HuH-7 (cell line): ENCODE results near the gene CFAP46.
"Not testable (repeated sequence)": the region's sequence is repeated elsewhere in the genome, so short reads cannot be mapped to it uniquely, and the experiment has no call there.

Source experiments
- DNase-seq: peaks from one replicate; pipeline ENCODE4 v3.0.0; 2011; ENCODE audit warnings: low spot score

The CFAP46 gene

DNA sequence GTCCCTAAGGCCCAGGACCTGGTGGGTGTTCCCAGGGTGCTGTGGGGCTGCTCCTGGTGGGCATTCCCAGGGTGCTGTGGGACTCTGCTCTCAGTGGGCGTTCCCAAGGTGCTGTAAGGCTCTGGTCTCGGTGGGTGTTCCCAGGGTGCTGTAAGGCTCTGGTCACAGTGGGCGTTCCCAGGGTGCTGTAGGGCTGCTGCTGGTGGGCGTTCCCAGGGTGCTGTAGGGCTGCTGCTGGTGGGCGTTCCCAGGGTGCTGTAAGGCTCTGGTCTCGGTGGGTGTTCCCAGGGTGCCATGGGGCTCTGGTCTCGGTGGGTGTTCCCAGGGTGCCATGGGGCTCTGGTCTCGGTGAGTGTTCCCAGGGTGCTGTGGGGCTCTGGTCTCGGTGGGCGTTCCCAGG, 99.1 kb downstream of the CFAP46 start:
- DNase-seq: not testable (repeated sequence)

DNA sequence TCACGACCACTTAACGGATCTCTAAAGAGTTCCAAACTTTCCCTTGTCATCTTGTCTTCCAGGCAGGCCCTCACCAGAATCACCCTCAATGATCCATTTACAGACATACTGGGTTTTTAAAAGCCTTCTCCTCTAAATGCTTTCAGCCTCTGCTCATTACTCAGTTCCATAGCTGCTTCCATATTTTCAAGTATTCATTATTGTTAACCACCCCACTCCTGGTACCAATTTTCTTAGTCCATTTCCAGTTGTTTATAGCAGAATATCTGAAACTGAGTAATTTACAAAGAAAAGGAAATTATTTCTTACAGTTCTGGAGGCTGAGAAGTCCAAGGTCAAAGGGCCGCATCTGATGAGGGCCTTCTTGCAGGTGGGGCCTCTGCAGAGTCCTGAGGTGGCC, 100.0 kb downstream of the CFAP46 start:
- DNase-seq: no peak

DNA sequence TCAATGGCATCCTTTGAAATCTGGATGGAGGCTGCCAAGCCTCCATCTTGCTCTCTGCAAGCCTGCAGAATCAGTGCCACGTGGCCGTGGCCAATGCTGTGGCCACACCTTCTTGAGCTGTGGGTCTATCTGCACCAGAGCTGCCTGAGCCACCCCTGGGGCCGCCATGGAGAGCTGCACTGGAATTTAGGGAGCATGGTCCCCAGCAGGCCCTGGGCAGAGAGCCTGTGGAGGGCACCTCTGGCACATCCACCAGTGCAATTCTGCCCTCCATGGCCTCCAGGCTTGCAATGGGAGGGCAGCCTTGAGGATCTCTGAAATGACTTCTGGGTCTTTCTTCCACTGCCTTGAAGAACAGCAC, 100.8 kb downstream of the CFAP46 start:
- no peak for DNase-seq

DNA sequence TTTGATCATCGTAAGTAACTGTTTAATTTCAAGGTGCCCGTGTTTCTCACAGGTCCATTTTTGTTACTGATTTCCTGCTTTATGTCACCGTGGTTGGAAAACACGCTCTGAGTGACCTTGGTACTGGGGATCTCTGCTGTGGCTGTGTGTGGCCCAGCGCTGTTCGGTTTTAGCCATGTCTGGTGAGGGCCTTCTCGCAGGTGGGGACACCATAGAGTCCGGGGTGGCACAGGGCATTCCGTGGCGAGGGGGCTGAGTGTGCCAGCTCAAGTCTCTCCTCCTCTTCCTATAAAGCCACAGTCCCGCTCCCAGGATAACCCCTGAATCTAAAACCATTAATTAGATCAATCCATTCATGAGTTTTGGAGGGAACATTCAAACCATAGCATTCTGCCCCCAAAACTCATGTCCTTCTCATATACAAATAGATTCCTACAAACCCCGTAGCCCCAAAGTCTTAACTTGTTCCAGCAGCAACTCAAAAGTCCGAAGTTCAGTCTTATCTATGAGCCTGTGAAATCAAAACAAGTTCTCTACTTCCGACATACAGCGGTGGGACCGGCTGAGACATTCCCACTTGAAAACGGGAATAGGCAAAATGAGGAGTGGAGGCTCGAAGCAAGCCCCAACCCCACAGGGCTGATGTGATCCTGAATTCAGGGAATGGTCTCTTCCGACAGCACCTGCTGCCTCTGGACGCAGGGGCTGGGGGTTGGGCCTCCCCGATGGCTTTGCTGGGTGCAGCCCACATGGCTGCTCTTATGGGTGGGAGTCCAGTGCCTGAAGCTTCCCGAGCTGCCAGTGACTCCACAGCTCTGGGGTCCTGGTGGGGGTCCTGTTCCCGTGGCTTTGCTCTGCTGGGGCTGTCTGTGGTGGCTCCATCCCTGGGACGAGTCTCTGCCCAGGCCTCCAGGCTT, 101.4 kb downstream of the CFAP46 start:
- no peak for DNase-seq

DNA sequence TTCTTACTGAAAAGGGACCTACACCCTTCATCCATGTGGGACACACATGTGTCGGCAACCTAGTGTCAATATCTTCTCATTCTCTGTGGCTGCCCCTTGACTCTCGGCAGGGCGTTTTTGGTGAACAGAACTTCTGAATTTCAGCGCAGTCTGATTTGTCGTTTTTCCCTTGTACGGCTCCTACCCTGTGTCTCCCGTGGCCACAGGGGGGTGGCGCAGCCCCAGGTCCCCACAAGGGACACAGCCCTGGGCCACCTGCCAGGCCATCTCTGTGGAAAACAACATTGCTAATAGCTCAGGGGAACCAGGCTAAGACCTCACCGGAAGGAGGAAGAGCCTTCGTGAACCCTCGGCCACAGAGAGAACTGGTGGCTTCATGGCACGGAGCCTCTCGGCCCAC, 103.3 kb downstream of the CFAP46 start:
- no peak for DNase-seq

DNA sequence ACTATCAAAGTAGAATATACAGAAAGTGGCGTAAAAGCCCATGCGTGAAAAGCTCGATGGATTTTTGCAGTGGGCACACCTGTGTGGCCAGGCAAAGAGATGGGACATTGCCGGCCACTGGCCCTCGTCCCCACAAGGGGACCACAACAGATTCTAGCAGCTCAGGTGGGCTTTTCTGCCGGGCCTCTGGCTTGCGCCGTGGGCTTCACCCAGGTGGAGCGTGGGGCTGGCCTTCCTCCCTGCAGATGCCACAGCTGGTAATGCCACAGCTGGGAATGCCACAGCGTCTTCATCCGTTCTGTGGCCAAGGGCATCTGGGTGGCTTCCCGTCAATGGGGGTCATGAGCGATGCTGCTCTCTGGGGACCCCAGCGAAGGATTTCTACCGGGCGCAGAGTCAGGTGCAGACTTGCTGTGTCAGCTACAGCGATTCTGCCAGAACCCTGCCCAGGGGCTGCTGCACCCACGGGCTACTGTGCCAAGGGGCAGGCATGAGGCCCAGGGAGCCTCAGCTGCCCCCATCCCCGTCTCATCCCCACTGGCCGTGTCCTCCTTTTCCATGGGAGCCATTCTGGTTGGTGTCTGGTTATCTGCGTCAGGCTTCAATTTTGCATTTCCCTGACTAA, 103.9 kb downstream of the CFAP46 start:
- DNase-seq: no peak

DNA sequence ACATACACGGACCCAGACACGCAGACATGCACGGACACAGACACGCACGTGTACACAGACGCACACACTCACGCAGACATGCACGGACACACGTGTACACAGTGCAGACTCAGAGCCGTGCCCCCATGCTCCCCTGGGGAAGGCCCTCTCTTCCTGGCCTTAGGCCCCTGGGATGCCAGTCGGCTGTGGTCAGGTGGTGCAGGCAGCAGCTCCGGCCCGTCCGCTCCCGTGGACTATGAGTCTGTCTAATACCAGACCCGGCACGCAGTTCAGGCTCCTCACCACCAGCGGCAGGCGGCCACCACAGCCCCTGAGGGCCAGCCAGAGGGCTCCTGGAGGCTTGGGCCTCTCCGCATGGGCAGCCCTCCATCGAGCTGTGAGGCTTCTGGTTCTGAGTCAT, 104.5 kb downstream of the CFAP46 start:
- no peak for DNase-seq

DNA sequence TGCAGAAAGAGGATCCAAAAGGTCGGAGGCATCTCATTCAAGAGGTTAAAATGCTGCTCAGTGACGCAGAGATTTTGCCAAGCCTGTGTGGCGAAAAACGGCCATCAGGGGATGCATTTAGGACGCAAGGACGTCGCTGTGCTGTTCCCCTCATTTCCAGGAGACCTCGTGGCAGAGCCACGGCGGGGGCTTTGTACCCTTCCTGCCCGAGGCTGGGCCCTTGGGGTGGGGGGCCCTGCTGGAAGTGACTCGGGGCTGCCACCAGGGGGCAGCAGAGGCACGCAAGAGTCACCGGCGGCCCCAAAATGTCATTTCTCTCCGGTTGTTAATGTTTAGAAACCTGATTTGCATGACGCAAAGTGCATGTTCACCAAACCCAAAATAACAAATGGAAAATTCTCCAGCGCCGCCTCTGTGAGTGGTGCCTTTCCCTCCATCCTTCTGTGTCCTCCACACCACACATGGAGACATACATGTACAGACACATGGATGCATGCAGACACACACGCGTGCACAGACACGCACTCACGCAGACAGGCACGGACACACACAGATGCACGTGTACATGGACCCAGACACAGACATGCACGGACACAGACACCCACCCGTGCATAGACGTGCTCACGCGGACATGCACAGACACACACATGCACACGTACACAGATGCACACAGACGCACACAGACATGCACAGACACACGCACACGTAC, 105.4 kb downstream of the CFAP46 start:
- DNase-seq: peak; percentile 87

DNA sequence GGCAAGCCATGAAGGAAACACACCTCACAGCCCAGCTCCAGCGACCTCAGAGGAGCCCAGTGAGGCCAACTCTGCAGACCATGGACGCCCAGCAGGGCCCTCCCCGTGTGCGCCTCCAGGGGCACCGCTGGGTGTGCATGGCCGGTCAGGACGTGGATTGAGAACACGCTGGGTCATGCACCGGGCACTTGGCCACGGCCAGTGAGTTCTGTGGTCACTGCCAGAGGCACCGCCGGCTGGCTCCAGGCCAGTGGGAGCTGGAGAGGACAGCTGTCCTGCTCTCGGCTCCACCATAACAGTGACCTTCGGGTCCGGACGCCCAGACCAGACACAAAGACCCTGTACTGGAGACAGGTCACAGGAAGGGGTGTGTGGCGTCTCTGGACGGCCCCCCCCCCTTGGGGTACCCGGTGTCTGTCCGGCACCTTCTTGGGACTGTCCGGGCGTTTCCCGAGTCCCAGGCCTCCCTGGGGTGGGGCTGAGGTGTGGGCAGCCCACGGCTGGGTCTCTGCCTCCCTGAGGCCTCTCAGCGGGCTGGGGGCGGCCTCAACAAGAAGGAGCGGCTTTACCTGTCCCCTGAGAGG, 106.0 kb downstream of the CFAP46 start:
- no peak for DNase-seq

DNA sequence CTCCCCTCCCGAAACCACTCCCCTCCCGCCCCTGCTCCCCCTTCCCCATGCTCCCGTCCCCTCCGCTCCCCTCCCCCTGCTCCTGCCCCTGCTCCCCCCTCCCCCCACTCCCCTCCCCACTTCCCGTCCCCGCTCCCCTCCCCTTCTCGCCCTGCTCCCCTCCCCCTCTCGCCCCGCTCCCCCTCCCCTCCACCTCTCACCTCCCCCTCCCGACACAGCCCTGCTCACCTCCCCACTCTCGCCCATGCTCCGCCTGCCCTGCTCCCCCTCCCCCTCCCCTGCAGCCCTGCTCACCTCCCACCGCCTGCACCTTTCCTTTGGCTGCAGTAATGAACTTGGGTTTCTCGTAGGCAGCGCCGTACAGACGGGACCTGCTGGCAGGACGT, 106.5 kb downstream of the CFAP46 start:
- no peak for DNase-seq

DNA sequence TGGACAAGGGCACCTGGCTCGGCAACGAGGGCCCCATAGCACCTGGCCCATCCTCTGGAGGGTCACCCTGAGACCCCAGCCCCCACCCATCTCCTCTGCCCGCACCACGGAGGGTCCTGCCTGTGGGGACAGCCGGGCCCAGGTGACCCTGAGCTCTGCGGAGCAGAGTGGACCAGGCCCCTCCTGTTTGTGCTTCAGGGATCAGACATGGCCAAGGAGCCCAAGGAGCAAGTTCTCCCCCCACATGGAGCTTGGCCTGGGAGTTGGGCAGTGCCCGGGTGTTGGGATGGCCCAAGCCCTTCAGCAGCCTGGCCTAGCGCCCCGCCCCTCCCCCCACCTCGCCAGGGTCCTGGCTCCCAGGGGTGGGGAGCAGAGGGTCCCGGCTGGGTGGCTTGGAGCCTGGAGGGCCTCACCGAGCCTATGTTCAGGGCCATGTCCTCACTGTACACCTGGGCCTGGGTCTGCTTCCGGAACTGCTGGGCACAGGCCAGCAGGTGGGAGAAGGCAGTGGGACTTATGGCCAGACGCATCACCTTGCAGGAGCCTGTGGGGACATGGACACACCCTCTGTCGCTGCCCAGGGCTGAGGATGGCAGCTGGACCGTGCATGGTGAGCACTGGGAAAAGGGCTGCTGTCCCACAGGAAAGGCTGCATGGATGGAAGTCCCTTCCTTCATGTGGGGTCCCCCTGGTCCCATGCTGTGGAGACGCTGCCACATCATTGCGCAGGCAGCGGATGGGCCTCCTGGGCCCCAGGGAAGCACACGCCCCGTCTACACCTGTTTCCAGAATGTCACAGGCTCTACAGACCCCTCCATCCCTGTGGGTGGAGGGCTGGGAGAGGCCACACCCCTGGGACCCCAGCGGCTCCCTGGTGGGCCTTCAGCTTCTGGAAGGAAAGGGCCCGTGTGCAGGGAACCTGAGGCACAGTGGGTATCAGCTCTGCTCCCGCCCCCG, 107.2 kb downstream of the CFAP46 start:
- DNase-seq: no peak

DNA sequence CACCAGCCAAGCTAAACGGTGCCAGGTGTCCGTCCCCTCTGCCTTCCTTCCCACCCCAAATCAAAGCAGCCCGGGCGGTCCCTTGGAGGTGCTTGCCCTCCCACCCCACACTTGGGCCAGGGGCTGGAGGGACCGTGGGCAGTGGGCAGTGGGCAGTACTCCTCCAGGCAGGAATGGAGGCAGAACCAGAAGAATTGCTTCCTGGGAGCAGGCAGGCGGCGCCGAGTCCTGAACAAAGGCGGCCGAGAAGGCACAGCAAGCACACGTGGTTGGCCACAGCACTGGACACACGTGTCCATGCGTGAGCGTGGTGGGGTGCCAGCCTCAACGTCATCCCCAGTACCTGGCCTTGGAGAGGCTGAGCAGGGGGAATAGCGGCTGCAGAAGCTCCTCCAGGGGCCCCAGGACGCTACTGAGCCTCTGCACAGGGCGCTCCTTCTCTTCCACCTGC, 108.0 kb downstream of the CFAP46 start:
- DNase-seq: no peak

DNA sequence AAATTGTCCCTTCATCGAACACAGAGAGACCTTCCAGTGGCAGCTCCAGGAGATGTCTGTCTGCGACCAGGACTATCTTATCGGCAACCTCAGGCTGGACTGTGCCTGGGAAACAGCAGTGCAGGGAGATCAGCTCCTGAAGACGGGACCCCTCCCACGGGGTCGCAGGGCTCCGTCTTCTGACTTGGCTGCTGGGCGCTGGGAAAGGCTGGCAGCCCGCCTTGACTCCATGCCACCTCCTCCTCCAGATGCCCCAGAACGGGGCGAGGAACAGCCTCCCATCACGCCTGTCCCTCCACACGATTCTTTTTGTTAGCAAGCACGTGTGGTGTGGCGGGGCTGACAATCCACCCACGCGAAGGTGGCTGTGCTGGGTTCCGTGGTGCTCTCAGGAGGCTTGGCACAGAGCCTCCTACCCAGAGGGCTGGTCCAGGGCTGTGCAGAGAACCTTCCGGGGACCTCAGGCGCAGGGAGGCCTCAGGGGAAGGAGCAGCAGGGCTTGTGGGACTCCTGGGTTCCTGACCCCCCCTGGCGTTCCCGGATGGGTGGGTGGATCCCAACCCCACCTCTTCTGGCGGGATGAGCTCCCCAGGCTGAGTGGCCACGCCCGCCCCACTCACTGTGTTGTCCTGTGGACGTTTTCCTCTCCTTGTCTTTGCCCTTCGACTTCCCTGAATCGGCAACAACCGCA, 108.8 kb downstream of the CFAP46 start:
- no peak for DNase-seq

DNA sequence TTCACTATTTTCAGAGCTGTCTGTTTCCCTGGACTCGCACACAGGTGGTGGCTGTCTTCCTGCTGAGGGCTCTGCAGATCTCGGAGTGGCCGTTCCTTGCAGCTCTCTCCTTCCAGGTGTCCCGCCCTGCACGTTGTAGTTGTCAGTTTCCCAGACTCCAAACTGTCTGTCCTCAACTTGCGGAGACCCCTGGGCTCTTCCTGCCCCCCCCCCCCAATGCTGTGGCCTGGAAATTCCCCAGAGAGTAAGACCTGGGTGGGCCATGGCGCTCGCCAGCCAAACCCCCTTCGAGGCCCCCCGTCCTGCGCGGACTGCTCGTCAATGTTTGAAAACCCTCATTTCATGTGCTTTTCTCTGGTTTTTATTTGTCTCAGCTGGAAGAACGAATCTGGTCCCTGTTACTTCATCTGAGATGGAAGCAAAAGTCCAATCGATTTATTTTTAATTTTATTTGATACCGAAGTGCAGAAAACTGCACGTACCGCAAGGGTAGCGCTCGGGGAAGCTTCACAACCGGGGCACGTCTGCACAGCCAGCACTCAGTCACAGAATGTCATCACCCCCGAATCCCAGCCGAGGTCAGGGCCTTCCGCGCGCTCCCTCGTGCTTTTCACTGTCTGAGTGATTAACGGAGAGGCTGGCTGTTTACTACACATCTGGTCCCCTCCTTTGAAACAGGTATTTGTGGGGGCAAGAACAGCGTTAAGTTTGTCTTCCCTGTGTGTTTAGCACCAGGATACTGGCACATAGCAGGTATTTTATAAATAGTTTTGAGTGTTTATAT, 110.0 kb downstream of the CFAP46 start:
- no peak for DNase-seq

DNA sequence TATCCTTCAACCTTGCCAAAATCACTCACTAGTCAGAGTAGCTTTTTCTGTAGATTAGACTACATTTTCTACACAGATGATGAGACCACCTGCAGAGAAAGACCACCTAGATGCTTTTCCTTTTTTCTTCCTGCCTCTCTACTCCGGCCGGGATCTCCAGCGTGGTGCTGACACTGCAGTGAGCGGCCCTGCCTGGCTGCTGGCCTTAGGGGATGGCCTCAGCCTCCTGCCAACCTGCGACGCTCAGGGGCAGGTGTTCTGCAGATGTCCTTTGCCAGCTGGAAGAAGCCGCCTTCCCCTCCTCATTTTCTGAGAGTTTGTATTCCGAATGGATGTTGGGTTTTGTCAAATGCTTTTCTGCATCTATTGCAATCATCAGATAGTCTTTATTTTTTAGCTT, 113.0 kb downstream of the CFAP46 start:
- DNase-seq: no peak

DNA sequence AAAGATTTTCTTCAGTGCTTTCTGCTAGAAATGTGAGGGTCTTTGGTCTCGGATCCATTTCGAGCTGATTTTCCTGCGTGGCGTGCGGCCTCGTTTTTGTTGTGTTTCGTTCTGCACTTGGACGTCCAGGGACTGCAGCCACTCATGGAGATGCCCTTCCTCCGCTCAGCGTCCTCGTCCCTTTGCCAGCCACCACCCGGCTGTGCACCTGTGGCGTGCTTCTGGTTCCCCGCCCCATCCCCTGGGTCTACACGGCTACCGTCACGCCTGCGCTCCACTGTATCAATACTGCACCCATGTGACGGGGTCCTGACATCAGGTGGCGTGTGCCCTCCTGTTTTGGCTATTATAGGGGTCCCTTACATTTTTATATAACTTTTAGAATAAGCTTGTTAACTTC, 113.7 kb downstream of the CFAP46 start:
- no peak for DNase-seq

DNA sequence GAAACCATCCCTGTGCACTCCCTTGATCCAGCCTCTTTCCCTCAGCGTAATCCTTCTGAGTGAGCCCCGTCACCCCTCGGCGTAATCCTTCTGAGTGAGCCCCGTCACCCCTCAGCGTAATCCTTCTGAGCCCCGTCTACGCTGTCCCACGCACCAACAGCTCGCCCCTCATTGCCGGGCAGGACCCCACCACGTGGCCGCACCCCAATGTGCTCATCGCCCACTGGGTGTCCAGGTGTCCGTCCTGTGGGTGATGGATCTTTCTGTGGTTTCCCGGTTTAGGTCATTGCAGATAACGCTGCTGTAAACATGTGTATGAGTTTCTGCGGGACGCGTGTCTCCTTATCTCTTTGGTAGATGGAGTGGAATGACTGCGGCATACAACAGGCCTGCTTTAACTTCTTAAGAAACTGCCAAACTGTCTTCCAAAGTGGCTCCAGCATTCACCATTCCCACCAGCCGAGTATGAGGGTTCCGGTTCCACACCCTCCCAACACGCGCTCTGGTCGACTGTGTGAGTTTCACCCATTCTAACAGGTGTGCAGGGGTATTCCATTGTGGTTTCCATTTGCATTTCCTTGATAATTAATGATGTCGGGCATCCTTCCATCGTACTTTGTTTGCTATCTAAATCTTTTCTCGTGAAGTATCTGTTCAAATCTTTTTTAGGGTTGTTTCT, 114.4 kb downstream of the CFAP46 start:
- DNase-seq: no peak

DNA sequence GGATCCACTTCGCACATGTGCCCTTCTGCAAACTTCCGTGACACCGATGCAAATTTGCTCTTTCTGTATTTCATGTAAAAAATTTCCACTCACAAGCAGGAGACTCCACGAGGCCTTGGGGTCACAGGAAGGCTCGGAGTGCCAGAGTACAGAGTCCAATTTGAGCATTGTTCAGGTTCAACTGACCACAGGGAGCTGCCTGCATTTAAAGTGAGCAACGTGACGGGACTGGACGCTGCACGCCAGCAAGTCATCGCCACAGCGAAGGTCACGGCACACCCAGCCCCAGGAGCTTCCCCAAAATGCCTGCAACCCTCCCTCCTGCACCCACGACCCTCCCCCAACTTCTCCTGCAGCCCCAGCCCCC, 115.0 kb downstream of the CFAP46 start:
- DNase-seq: no peak
